WI38 (cell line): ENCODE results near the gene DNM1.
"Not testable (repeated sequence)": the region's sequence is repeated elsewhere in the genome, so short reads cannot be mapped to it uniquely, and the experiment has no call there.

Experiments
- H3K4me3 ChIP-seq: 2 replicates; pipeline ENCODE4 v1.5.1; 2011; ENCODE audit warnings: low read depth, mild to moderate bottlenecking, control low read depth, low read length
- CTCF ChIP-seq: IDR thresholded peaks from 2 replicates; pipeline ENCODE4 v1.5.1; 2012; ENCODE audit warnings: low read depth, mild to moderate bottlenecking, control low read depth, low read length

DNM1 gene

GRCh38 chr9:128219831-128220230, 16.7 kb downstream of the DNM1 start:
- no peak overlapping the region for H3K4me3 ChIP-seq
- no peak for TF ChIP-seq CTCF

GRCh38 chr9:128222026-128222425, 18.8 kb downstream of the DNM1 start:
- no peak overlapping the region for H3K4me3 ChIP-seq
- no peak for TF ChIP-seq CTCF

GRCh38 chr9:128222880-128223670, 19.9 kb downstream of the DNM1 start:
- no peak for TF ChIP-seq CTCF
- H3K4me3 ChIP-seq, result no peak overlapping the region

- TF ChIP-seq CTCF, result no peak
- H3K4me3 ChIP-seq, result no peak overlapping the region
Measured at GRCh38 chr9:128224877-128225276, 21.7 kb downstream of the DNM1 start.

- TF ChIP-seq CTCF, result no peak
- H3K4me3 ChIP-seq, result no peak overlapping the region
Measured at GRCh38 chr9:128225770-128226411, 22.7 kb downstream of the DNM1 start.

- H3K4me3 ChIP-seq, result no peak overlapping the region
- TF ChIP-seq CTCF, result no peak
Measured at GRCh38 chr9:128226412-128226801, 23.2 kb downstream of the DNM1 start.

- not testable (repeated sequence) for H3K4me3 ChIP-seq
Measured at GRCh38 chr9:128230897-128231296, 27.7 kb downstream of the DNM1 start.
